Measurements from ENCODE around the gene TMEM82.

The TMEM82 gene

GRCh38 chr1:15757016-15757543 lies 14.8 kb downstream of the TMEM82 start:
- Histone ChIP-seq H3K4me2 (ENCODE audit: low read length) (no peak overlapping the region), H3K9me3 (ENCODE audit: insufficient read depth, low read length) (no peaks in the 10 kb centered on the region), H3K4me3 (ENCODE audit: low read length) (no peak overlapping the region), H3K27me3 (ENCODE audit: low read depth, low read length) (peaks cover 5% of the 10 kb centered on the region; the same call in 1 of the 2 replicates), H3K9ac (ENCODE audit: low read length) (no peak overlapping the region), H3K4me1 (ENCODE audit: low read length) (no peaks in the 10 kb centered on the region), H2AFZ (ENCODE audit: low read depth, low read length) (no peak overlapping the region), H4K20me1 (ENCODE audit: insufficient read depth, low read length) (no peaks in the 10 kb centered on the region), H3K79me2 (ENCODE audit: low read length) (no peaks in the 10 kb centered on the region), H3K36me3 (replicated peaks; ENCODE audit: low read depth, low read length) (no peaks in the 10 kb centered on the region), H3K27ac (ENCODE audit: low read length) (no peak overlapping the region)
- no peak for TF ChIP-seq EZH2phosphoT487 (IDR thresholded peaks at IDR 0.05; ENCODE audit: low read depth)

- no peak overlapping the region for H3K4me3 ChIP-seq (ENCODE audit: low read length)
- no peak overlapping the region for H3K27ac ChIP-seq (ENCODE audit: low read length)
- no peak overlapping the region for H3K9ac ChIP-seq (ENCODE audit: low read length)
- no peaks in the 10 kb centered on the region for H3K79me2 ChIP-seq (ENCODE audit: low read length)
- H3K4me1 ChIP-seq (ENCODE audit: low read length), result no peaks in the 10 kb centered on the region
- TF ChIP-seq CTCF (IDR thresholded peaks at IDR 0.05; ENCODE audit: low read depth, low read length) (no peak), EZH2phosphoT487 (IDR thresholded peaks at IDR 0.05; ENCODE audit: low read depth) (no peak)
- no peaks in the 10 kb centered on the region for H3K9me3 ChIP-seq (ENCODE audit: insufficient read depth, low read length)
- no peaks in the 10 kb centered on the region for H4K20me1 ChIP-seq (ENCODE audit: insufficient read depth, low read length)
- no peaks in the 10 kb centered on the region for H3K36me3 ChIP-seq (replicated peaks; ENCODE audit: low read depth, low read length)
- no peak overlapping the region for H2AFZ ChIP-seq (ENCODE audit: low read depth, low read length)
- H3K27me3 ChIP-seq (ENCODE audit: low read depth, low read length), result peaks cover 5% of the 10 kb centered on the region; the same call in 1 of the 2 replicates
- no peak overlapping the region for H3K4me2 ChIP-seq (ENCODE audit: low read length)
These were observed 15.5 kb downstream of the TMEM82 start for GRCh38 chr1:15757575-15758342.

- Histone ChIP-seq H3K27me3 (ENCODE audit: low read depth, low read length) (peaks cover 5% of the 10 kb centered on the region; the same call in 1 of the 2 replicates), H3K4me2 (ENCODE audit: low read length) (no peak within 1 kb of the TSS), H2AFZ (ENCODE audit: low read depth, low read length) (no peak within 1 kb of the TSS), H3K36me3 (replicated peaks; ENCODE audit: low read depth, low read length) (no peaks in the 10 kb centered on the region), H3K4me3 (ENCODE audit: low read length) (no peak within 1 kb of the TSS), H3K27ac (ENCODE audit: low read length) (no peak within 1 kb of the TSS), H3K9me3 (ENCODE audit: insufficient read depth, low read length) (no peaks in the 10 kb centered on the region), H3K9ac (ENCODE audit: low read length) (no peak within 1 kb of the TSS), H3K4me1 (ENCODE audit: low read length) (no peaks in the 10 kb centered on the region), H4K20me1 (ENCODE audit: insufficient read depth, low read length) (no peaks in the 10 kb centered on the region), H3K79me2 (ENCODE audit: low read length) (no peaks in the 10 kb centered on the region)
- no peak for TF ChIP-seq CTCF (IDR thresholded peaks at IDR 0.05; ENCODE audit: low read depth, low read length)
- no peak for TF ChIP-seq EZH2phosphoT487 (IDR thresholded peaks at IDR 0.05; ENCODE audit: low read depth)
These were observed 16.1 kb downstream of the TMEM82 start, which contains the start of gene FBLIM1 for GRCh38 chr1:15758343-15758931. Gene FBLIM1, plus strand, starts transcription at chr1:15758795. Its CDS starts 6,189 bp downstream, at chr1:15764984.

GRCh38 chr1:15758953-15759661 lies 16.8 kb downstream of the TMEM82 start:
- no peak overlapping the region for H2AFZ ChIP-seq (ENCODE audit: low read depth, low read length)
- no peak overlapping the region for H3K27ac ChIP-seq (ENCODE audit: low read length)
- no peaks in the 10 kb centered on the region for H4K20me1 ChIP-seq (ENCODE audit: insufficient read depth, low read length)
- TF ChIP-seq EZH2phosphoT487 (IDR thresholded peaks at IDR 0.05; ENCODE audit: low read depth) (no peak), CTCF (IDR thresholded peaks at IDR 0.05; ENCODE audit: low read depth, low read length) (no peak)
- no peaks in the 10 kb centered on the region for H3K9me3 ChIP-seq (ENCODE audit: insufficient read depth, low read length)
- H3K27me3 ChIP-seq (ENCODE audit: low read depth, low read length), result peaks cover 5% of the 10 kb centered on the region; the same call in 1 of the 2 replicates
- H3K9ac ChIP-seq (ENCODE audit: low read length), result no peak overlapping the region
- H3K79me2 ChIP-seq (ENCODE audit: low read length), result no peaks in the 10 kb centered on the region
- no peak overlapping the region for H3K4me2 ChIP-seq (ENCODE audit: low read length)
- no peaks in the 10 kb centered on the region for H3K36me3 ChIP-seq (replicated peaks; ENCODE audit: low read depth, low read length)
- H3K4me1 ChIP-seq (ENCODE audit: low read length), result no peaks in the 10 kb centered on the region
- H3K4me3 ChIP-seq (ENCODE audit: low read length), result no peak overlapping the region
